ENCODE results near the gene ITGBL1. TPM values are rescaled to one million over a fixed set of nuclear protein-coding genes. Genes with fewer than 3 reads are reported as not detected.

Gene ITGBL1
- total and polyA plus RNA-seq, 2 of the 8 experiments (the other 6 are each of a cell fraction or from before 2014, with no cell fraction given): not detected

- Histone ChIP-seq H3K23me2 (ENCODE audit: low read depth, low read length) (no peaks in the 10 kb centered on the region; the same call in 1 of the 2 replicates), H4K91ac (replicated peaks; ENCODE audit: insufficient read length, low read length) (no peak overlapping the region), H2AFZ (ENCODE audit: low read length) (no peak overlapping the region), H3K27me3 (replicated peaks in 1 of 4; ENCODE audit: control insufficient read depth in 3 of 4, extremely low read depth in 1 of 4, insufficient read depth in 3 of 4, low read length in 3 of 4) (no peaks in the 10 kb centered on the region; a peak in 1 of 7 replicates), H3K79me1 (ENCODE audit: low read depth, low read length) (no peaks in the 10 kb centered on the region), H2BK5ac (ENCODE audit: low read depth, low read length) (no peak overlapping the region), H3K56ac (replicated peaks; ENCODE audit: insufficient read length, low read depth, low read length) (no peak overlapping the region), H3K36me3 (ENCODE audit: control insufficient read depth in 2 of 4, insufficient read depth in 4 of 4, low read length in 3 of 4) (no peaks in the 10 kb centered on the region), H2BK15ac (ENCODE audit: low read length) (no peak overlapping the region), H4K8ac (ENCODE audit: extremely low read depth, insufficient read depth, low read length) (no peak overlapping the region), H3K4me2 (ENCODE audit: insufficient read depth in 1 of 2, low read depth in 2 of 2, low read length in 2 of 2) (no peak overlapping the region), H3K14ac (ENCODE audit: insufficient read length) (no peak overlapping the region), H3K4me1 (replicated peaks in 1 of 4; ENCODE audit: control insufficient read depth in 3 of 4, insufficient read depth in 4 of 4, low read length in 3 of 4) (no peaks in the 10 kb centered on the region; a peak in 1 of 7 replicates), H2BK12ac (ENCODE audit: low read depth, low read length) (no peak overlapping the region), H3K79me2 (ENCODE audit: control insufficient read depth in 1 of 2, insufficient read depth in 2 of 2, low read length in 2 of 2) (no peaks in the 10 kb centered on the region), H3K27ac (ENCODE audit: low read depth, low read length) (no peak overlapping the region), H2BK120ac (replicated peaks; ENCODE audit: low read depth, low read length) (no peak overlapping the region), H2BK20ac (ENCODE audit: low read length) (no peak overlapping the region), H4K5ac (ENCODE audit: insufficient read length, low read depth, low read length) (no peak overlapping the region), H3K4me3 (ENCODE audit: extremely low read depth in 1 of 4, insufficient read depth in 2 of 4, low read depth in 3 of 4, low read length in 4 of 4) (no peak overlapping the region), H3K18ac (ENCODE audit: extremely low read depth, low read length) (no peak overlapping the region), H3K9me3 (ENCODE audit: insufficient read depth in 2 of 2, low read depth in 1 of 2, low read length in 1 of 2) (no peaks in the 10 kb centered on the region), H4K20me1 (replicated peaks in 1 of 2; ENCODE audit: control insufficient read depth in 1 of 2, insufficient read depth in 2 of 2, low read length in 2 of 2) (no peaks in the 10 kb centered on the region), H3K4ac (replicated peaks; ENCODE audit: insufficient read length, low read depth, low read length) (no peak overlapping the region), H3K9ac (replicated peaks in 1 of 4; ENCODE audit: extremely low read depth in 1 of 4, low read depth in 3 of 4, low read length in 3 of 4) (no peak overlapping the region), H2AK5ac (ENCODE audit: low read depth, low read length) (no peak overlapping the region), H3K23ac (ENCODE audit: insufficient read length) (no peak overlapping the region)
- 91% methylated on average over 4 of the region's 4 CpGs; no CpG with 5 or more reads in 1 of the 2 experiments for WGBS, 2 experiments (ENCODE audit: extremely low coverage in 1 of 2, insufficient coverage in 1 of 2, insufficient read length in 1 of 2, insufficient replicate concordance in 2 of 2, low coverage in 1 of 2, low lambda C conversion rate in 2 of 2, missing lambda C conversion rate in 1 of 2)
- FAIRE-seq: no peak
- ChIA-PET POLR2A (ENCODE audit: partially characterized antibody) (no interaction called here), CTCF (ENCODE audit: partially characterized antibody) (no interaction called here)
- DNase-seq (ENCODE audit: low read depth in 1 of 2, low spot score in 2 of 2): no peak
- TF ChIP-seq RXRA (IDR thresholded peaks at IDR 0.05; ENCODE audit: insufficient read depth, low read depth, low read length) (no peak), HDAC6 (IDR thresholded peaks at IDR 0.05; ENCODE audit: low read depth, low read length) (no peak), SP4 (IDR thresholded peaks at IDR 0.05; ENCODE audit: low read length) (no peak), EZH2 (IDR thresholded peaks at IDR 0.05; ENCODE audit: low read depth, low read length, severe bottlenecking) (no peak), KDM1A (IDR thresholded peaks at IDR 0.05; ENCODE audit: borderline replicate concordance, low read length) (no peak), SIRT6 (IDR thresholded peaks at IDR 0.05; ENCODE audit: low read length) (no peak), POLR2A (IDR thresholded peaks at IDR 0.05; ENCODE audit: control extremely low read depth in 1 of 2, low read depth in 2 of 2, low read length in 2 of 2) (no peak), KDM5A (IDR thresholded peaks at IDR 0.05; ENCODE audit: low read length) (no peak), BCL11A (IDR thresholded peaks at IDR 0.05; ENCODE audit: low read depth in 2 of 2, low read length in 2 of 2) (no peak), JUND (IDR thresholded peaks at IDR 0.05; ENCODE audit: low read length) (no peak), GABPA (IDR thresholded peaks at IDR 0.05; ENCODE audit: borderline replicate concordance, insufficient read depth, low read length) (no peak), SIX5 (IDR thresholded peaks at IDR 0.05; ENCODE audit: low read depth, low read length) (no peak), CHD1 (IDR thresholded peaks at IDR 0.05; ENCODE audit: low read depth, low read length) (no peak)
These were observed 174.6 kb downstream of the ITGBL1 start for GRCh38 chr13:101626925-101627555.
